Fibroblast of the aortic adventitia (primary cell): Measurements from ENCODE around the gene OR4S2. TPM values are rescaled to one million over a fixed set of nuclear protein-coding genes. Genes with fewer than 3 reads are reported as not detected.

Experiments
- DNase-seq: peaks from one replicate; pipeline ENCODE4 v3.0.0-alpha.2; 2010; ENCODE audit warnings: low read depth
- H3K4me3 ChIP-seq: 2 replicates; pipeline ENCODE4 v1.5.1; 2011; ENCODE audit warnings: low read depth, mild to moderate bottlenecking, control low read depth, low read length, moderate library complexity
- CTCF ChIP-seq: IDR thresholded peaks from 2 replicates; pipeline ENCODE4 v1.5.1; 2011; ENCODE audit warnings: mild to moderate bottlenecking, low read length, control low read depth, inconsistent platforms; ENCODE audit not compliant: insufficient read depth
- total RNA-seq: library from RNA; depleted of rRNA; stranded (reverse); fragments of >200 nt; gene quantifications from 2 replicates; pipeline ENCODE4 v1.2.3, GENCODE V29; 2012; ENCODE audit warnings: low replicate concordance

OR4S2 gene
- total RNA-seq, 1 donor, result not detected

GRCh38 chr11:55658608-55659007 lies 10.5 kb downstream of the OR4S2 start:
- no peak for TF ChIP-seq CTCF
- no peak overlapping the region for H3K4me3 ChIP-seq
- DNase-seq, result no peak

GRCh38 chr11:55661901-55662300 lies 13.8 kb downstream of the OR4S2 start, which contains the start of gene OR4C6:
OR4C6 (plus strand) TSS chr11:55662201; CDS start chr11:55665167, 2,966 bp downstream.
- DNase-seq, result no peak
- TF ChIP-seq CTCF, result no peak
- no peak within 1 kb of the TSS for H3K4me3 ChIP-seq

- H3K4me3 ChIP-seq, result no peak overlapping the region
- no peak for TF ChIP-seq CTCF
- DNase-seq, result no peak
Observed at GRCh38 chr11:55669376-55669775, 21.2 kb downstream of the OR4S2 start.

GRCh38 chr11:55673860-55674259 lies 25.7 kb downstream of the OR4S2 start:
- H3K4me3 ChIP-seq, result no peak overlapping the region
- no peak for DNase-seq
- TF ChIP-seq CTCF, result no peak

GRCh38 chr11:55697817-55698216 lies 49.7 kb downstream of the OR4S2 start:
- no peak overlapping the region for H3K4me3 ChIP-seq
- no peak for TF ChIP-seq CTCF
- DNase-seq, result no peak

GRCh38 chr11:55701429-55701828 lies 53.3 kb downstream of the OR4S2 start:
- TF ChIP-seq CTCF, result no peak
- no peak overlapping the region for H3K4me3 ChIP-seq
- DNase-seq, result no peak

Other genes starting within 250 kb of the OR4S2 start
- not detected in 2 replicates for gene OR4C15, start 93.9 kb upstream of the OR4S2 start, total RNA-seq
- not detected in 2 replicates for gene OR4C16, start 76.2 kb upstream of the OR4S2 start, total RNA-seq
- not detected in 2 replicates for gene OR4C11, start 40.7 kb upstream of the OR4S2 start, total RNA-seq
- gene OR4P4, start 13.2 kb upstream of the OR4S2 start, total RNA-seq, result not detected in 2 replicates
- not detected in 2 replicates for gene OR4C6, start 13.9 kb downstream of the OR4S2 start, total RNA-seq
- gene OR5D13, start 125.1 kb downstream of the OR4S2 start, total RNA-seq, result not detected in 2 replicates
- not detected in 2 replicates for gene OR5D14, start 147.2 kb downstream of the OR4S2 start, total RNA-seq
- not detected in 2 replicates for gene OR5L1, start 163.0 kb downstream of the OR4S2 start, total RNA-seq
- gene OR5D18, start 171.3 kb downstream of the OR4S2 start, total RNA-seq, result not detected in 2 replicates
- gene OR5L2, start 178.9 kb downstream of the OR4S2 start, total RNA-seq, result not detected in 2 replicates
- not detected in 2 replicates for gene OR5D16, start 190.4 kb downstream of the OR4S2 start, total RNA-seq
- gene TRIM51, start 235.0 kb downstream of the OR4S2 start, total RNA-seq, result not detected in 2 replicates